Bronchial epithelial cell (primary cell): ENCODE data around the gene CRMP1. TPM values are rescaled to one million over a fixed set of nuclear protein-coding genes. Genes with fewer than 3 reads are reported as not detected.
A peak's percentile ranks its signal among the peaks of the same experiment; 100 is the strongest.

Source experiments
- DNase-seq: peaks from one replicate; pipeline ENCODE4 v3.0.0-alpha.2; 2010; ENCODE audit warnings: low read depth
- FAIRE-seq: peaks from 2 replicates; lab custom pipeline; 2011; peaks lifted over from hg19 to GRCh38; lab: Jason Lieb, UNC
- H3K27me3 ChIP-seq: 2 replicates; pipeline ENCODE4 v1.5.1; 2011; ENCODE audit warnings: low read length; ENCODE audit not compliant: control insufficient read depth, insufficient read depth
- H3K36me3 ChIP-seq: 2 replicates; pipeline ENCODE4 v1.5.1; 2011; ENCODE audit warnings: low read length; ENCODE audit not compliant: control insufficient read depth, insufficient read depth
- H3K4me3 ChIP-seq: 2 replicates; pipeline ENCODE4 v1.5.1; 2011; ENCODE audit warnings: mild to moderate bottlenecking, low read depth, low read length, control low read depth
- total RNA-seq: library from RNA; depleted of rRNA; stranded (reverse); fragments of >200 nt; gene quantifications from 2 replicates; pipeline ENCODE4 v1.2.1, GENCODE V29; 2014
- TF ChIP-seq, protein P1 (sequence below): IDR thresholded peaks from 2 replicates; pipeline ENCODE4 v1.5.1; 2011; ENCODE audit warnings: mild to moderate bottlenecking, moderate library complexity, low read length, control low read depth, inconsistent platforms; ENCODE audit not compliant: insufficient read depth, severe bottlenecking

CRMP1 gene
- total RNA-seq, 1 donor from 2014 or later, result not detected

DNA sequence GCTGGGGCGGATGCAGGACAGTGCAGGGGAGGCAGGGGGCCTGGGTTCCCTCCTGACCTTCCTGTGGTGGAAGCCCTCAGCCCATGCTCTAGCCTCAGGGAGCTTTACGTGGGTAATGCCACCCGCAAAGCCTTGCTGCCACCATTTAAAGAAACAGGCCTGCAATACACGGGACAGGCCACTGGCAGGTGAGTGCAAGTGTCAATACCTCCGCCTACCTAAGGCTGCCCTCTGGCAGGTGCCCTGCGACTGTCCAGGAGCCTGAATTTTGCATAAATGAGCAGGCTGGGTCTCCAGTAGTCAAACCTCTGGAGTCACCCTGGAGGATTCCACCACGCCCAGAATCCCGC, 5.9 kb downstream of the CRMP1 start:
- H3K27me3 ChIP-seq, result peaks cover 31% of the 10 kb centered on the region
- H3K4me3 ChIP-seq, result no peak overlapping the region
- TF ChIP-seq, protein P1, sequence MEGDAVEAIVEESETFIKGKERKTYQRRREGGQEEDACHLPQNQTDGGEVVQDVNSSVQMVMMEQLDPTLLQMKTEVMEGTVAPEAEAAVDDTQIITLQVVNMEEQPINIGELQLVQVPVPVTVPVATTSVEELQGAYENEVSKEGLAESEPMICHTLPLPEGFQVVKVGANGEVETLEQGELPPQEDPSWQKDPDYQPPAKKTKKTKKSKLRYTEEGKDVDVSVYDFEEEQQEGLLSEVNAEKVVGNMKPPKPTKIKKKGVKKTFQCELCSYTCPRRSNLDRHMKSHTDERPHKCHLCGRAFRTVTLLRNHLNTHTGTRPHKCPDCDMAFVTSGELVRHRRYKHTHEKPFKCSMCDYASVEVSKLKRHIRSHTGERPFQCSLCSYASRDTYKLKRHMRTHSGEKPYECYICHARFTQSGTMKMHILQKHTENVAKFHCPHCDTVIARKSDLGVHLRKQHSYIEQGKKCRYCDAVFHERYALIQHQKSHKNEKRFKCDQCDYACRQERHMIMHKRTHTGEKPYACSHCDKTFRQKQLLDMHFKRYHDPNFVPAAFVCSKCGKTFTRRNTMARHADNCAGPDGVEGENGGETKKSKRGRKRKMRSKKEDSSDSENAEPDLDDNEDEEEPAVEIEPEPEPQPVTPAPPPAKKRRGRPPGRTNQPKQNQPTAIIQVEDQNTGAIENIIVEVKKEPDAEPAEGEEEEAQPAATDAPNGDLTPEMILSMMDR, result no peak
- DNase-seq (no peak), FAIRE-seq (no peak)
- no peaks in the 10 kb centered on the region for H3K36me3 ChIP-seq

- no peak for FAIRE-seq
- TF ChIP-seq, protein P1, result no peak
These were observed 7.2 kb downstream of the CRMP1 start for GRCh38 chr4:5885733-5886132.

GRCh38 chr4:5884796-5885195, 8.1 kb downstream of the CRMP1 start:
- DNase-seq (no peak), FAIRE-seq (no peak)
- TF ChIP-seq, protein P1, result no peak
- Histone ChIP-seq H3K27me3 (peaks cover 9% of the 10 kb centered on the region), H3K4me3 (no peak overlapping the region), H3K36me3 (no peaks in the 10 kb centered on the region)

More at GRCh38 chr4:5885733-5886132, 7.2 kb downstream of the CRMP1 start:
- Histone ChIP-seq H3K27me3 (peaks cover 19% of the 10 kb centered on the region), H3K36me3 (no peaks in the 10 kb centered on the region), H3K4me3 (no peak overlapping the region)
- peak; percentile 21 for DNase-seq

- TF ChIP-seq, protein P1, result no peak
- DNase-seq (no peak), FAIRE-seq (no peak)
- Histone ChIP-seq H3K36me3 (no peaks in the 10 kb centered on the region), H3K4me3 (no peak overlapping the region), H3K27me3 (peaks cover 5% of the 10 kb centered on the region)
These were observed 9.0 kb downstream of the CRMP1 start for GRCh38 chr4:5883916-5884315.

GRCh38 chr4:5882947-5883346, 9.9 kb downstream of the CRMP1 start:
- no peak for FAIRE-seq
- TF ChIP-seq, protein P1, result no peak
- peaks cover 3% of the 10 kb centered on the region for H3K27me3 ChIP-seq
- no peaks in the 10 kb centered on the region for H3K36me3 ChIP-seq
- peak; percentile 5 for DNase-seq
- no peak overlapping the region for H3K4me3 ChIP-seq

- TF ChIP-seq, protein P1, result no peak
- H3K27me3 ChIP-seq, result no peaks in the 10 kb centered on the region
- FAIRE-seq (no peak), DNase-seq (no peak)
- no peaks in the 10 kb centered on the region for H3K36me3 ChIP-seq
- H3K4me3 ChIP-seq, result no peak overlapping the region
These were observed 11.5 kb downstream of the CRMP1 start for GRCh38 chr4:5881340-5881739.
